ENCODE data around the gene VAPA.
"Not testable (repeated sequence)": the region's sequence is repeated elsewhere in the genome, so short reads cannot be mapped to it uniquely, and the experiment has no call there.

Gene VAPA

GRCh38 chr18:9877655-9878014, 36.2 kb upstream of the VAPA start:
- Mint-ChIP-seq H3K27me3 (peaks cover 13% of the 10 kb centered on the region), H3K4me3 (no peak overlapping the region), H3K36me3 (ENCODE audit: low read depth) (no peaks in the 10 kb centered on the region), H3K9me3 (no peaks in the 10 kb centered on the region), H3K4me1 (ENCODE audit: low read depth) (peaks cover 15% of the 10 kb centered on the region), H3K27ac (no peak overlapping the region)
- no peak for DNase-seq

- Mint-ChIP-seq H3K27me3 (peaks cover 13% of the 10 kb centered on the region), H3K9me3 (no peaks in the 10 kb centered on the region), H3K4me1 (ENCODE audit: low read depth) (peaks cover 15% of the 10 kb centered on the region), H3K27ac (no peak overlapping the region), H3K36me3 (ENCODE audit: low read depth) (no peaks in the 10 kb centered on the region), H3K4me3 (no peak overlapping the region)
- DNase-seq: no peak
These were observed 35.7 kb upstream of the VAPA start for GRCh38 chr18:9878095-9878494.

GRCh38 chr18:9878783-9879242, 35.0 kb upstream of the VAPA start:
- Mint-ChIP-seq H3K4me3 (no peak overlapping the region), H3K9me3 (no peaks in the 10 kb centered on the region), H3K36me3 (ENCODE audit: low read depth) (no peaks in the 10 kb centered on the region), H3K27me3 (peaks cover 12% of the 10 kb centered on the region), H3K27ac (no peak overlapping the region), H3K4me1 (ENCODE audit: low read depth) (peaks cover 15% of the 10 kb centered on the region)
- no peak for DNase-seq

GRCh38 chr18:9884090-9884489, 29.7 kb upstream of the VAPA start:
- H3K27me3 Mint-ChIP-seq: no peaks in the 10 kb centered on the region
- H3K4me3 Mint-ChIP-seq: no peak overlapping the region
- H3K9me3 Mint-ChIP-seq: no peaks in the 10 kb centered on the region
- no peaks in the 10 kb centered on the region for H3K36me3 Mint-ChIP-seq (ENCODE audit: low read depth)
- H3K27ac Mint-ChIP-seq: no peak overlapping the region
- no peaks in the 10 kb centered on the region for H3K4me1 Mint-ChIP-seq (ENCODE audit: low read depth)
- no peak for DNase-seq

GRCh38 chr18:9884532-9885140, 29.2 kb upstream of the VAPA start:
- H3K9me3 Mint-ChIP-seq: no peaks in the 10 kb centered on the region
- H3K27ac Mint-ChIP-seq: no peak overlapping the region
- no peak overlapping the region for H3K4me3 Mint-ChIP-seq
- no peak for DNase-seq
- H3K4me1 Mint-ChIP-seq (ENCODE audit: low read depth): no peaks in the 10 kb centered on the region
- no peaks in the 10 kb centered on the region for H3K36me3 Mint-ChIP-seq (ENCODE audit: low read depth)
- no peaks in the 10 kb centered on the region for H3K27me3 Mint-ChIP-seq

- DNase-seq: no peak
- H3K9me3 Mint-ChIP-seq: no peaks in the 10 kb centered on the region
These were observed 28.4 kb upstream of the VAPA start, which contains the start of gene TXNDC2 for GRCh38 chr18:9885170-9886004. TSS of gene TXNDC2 (plus strand) at chr18:9885973. CDS start at chr18:9886681, 708 bp downstream.

GRCh38 chr18:9886005-9886348, 27.8 kb upstream of the VAPA start:
- H3K27ac Mint-ChIP-seq: no peak overlapping the region

More at GRCh38 chr18:9885170-9886004, 28.4 kb upstream of the VAPA start, which contains the start of gene TXNDC2:
- Mint-ChIP-seq H3K36me3 (ENCODE audit: low read depth) (no peaks in the 10 kb centered on the region), H3K27ac (no peak within 1 kb of the TSS), H3K27me3 (no peaks in the 10 kb centered on the region), H3K4me1 (ENCODE audit: low read depth) (no peaks in the 10 kb centered on the region), H3K4me3 (no peak within 1 kb of the TSS)

GRCh38 chr18:9887992-9888391, 25.8 kb upstream of the VAPA start:
- no peak for DNase-seq
- Mint-ChIP-seq H3K4me1 (ENCODE audit: low read depth) (no peaks in the 10 kb centered on the region), H3K4me3 (no peak overlapping the region), H3K9me3 (no peaks in the 10 kb centered on the region), H3K27me3 (no peaks in the 10 kb centered on the region), H3K27ac (no peak overlapping the region), H3K36me3 (ENCODE audit: low read depth) (no peaks in the 10 kb centered on the region)

More at GRCh38 chr18:9886005-9886348, 27.8 kb upstream of the VAPA start:
- Mint-ChIP-seq H3K4me3 (no peak overlapping the region), H3K27me3 (no peaks in the 10 kb centered on the region), H3K4me1 (ENCODE audit: low read depth) (no peaks in the 10 kb centered on the region), H3K9me3 (no peaks in the 10 kb centered on the region), H3K36me3 (ENCODE audit: low read depth) (no peaks in the 10 kb centered on the region)
- DNase-seq: no peak

GRCh38 chr18:9890196-9890595, 23.6 kb upstream of the VAPA start:
- Mint-ChIP-seq H3K9me3 (no peaks in the 10 kb centered on the region), H3K4me1 (ENCODE audit: low read depth) (no peaks in the 10 kb centered on the region), H3K4me3 (no peak overlapping the region), H3K27me3 (no peaks in the 10 kb centered on the region), H3K36me3 (ENCODE audit: low read depth) (no peaks in the 10 kb centered on the region), H3K27ac (no peak overlapping the region)
- no peak for DNase-seq

- Mint-ChIP-seq H3K9me3 (no peaks in the 10 kb centered on the region), H3K27me3 (no peaks in the 10 kb centered on the region), H3K27ac (no peak overlapping the region), H3K36me3 (ENCODE audit: low read depth) (no peaks in the 10 kb centered on the region), H3K4me1 (ENCODE audit: low read depth) (no peaks in the 10 kb centered on the region), H3K4me3 (no peak overlapping the region)
- no peak for DNase-seq
These were observed 22.9 kb upstream of the VAPA start for GRCh38 chr18:9890957-9891356.

GRCh38 chr18:9891515-9891914, 22.3 kb upstream of the VAPA start:
- not testable (repeated sequence) for H3K27ac Mint-ChIP-seq; H3K9me3 Mint-ChIP-seq; H3K36me3 Mint-ChIP-seq (ENCODE audit: low read depth); DNase-seq; H3K4me3 Mint-ChIP-seq; H3K27me3 Mint-ChIP-seq; H3K4me1 Mint-ChIP-seq (ENCODE audit: low read depth)

- H3K27me3 Mint-ChIP-seq: no peaks in the 10 kb centered on the region
- H3K36me3 Mint-ChIP-seq (ENCODE audit: low read depth): no peaks in the 10 kb centered on the region
- H3K4me3 Mint-ChIP-seq: no peak overlapping the region
- no peak overlapping the region for H3K27ac Mint-ChIP-seq
- no peak for DNase-seq
- peaks cover 8% of the 10 kb centered on the region for H3K4me1 Mint-ChIP-seq (ENCODE audit: low read depth)
- H3K9me3 Mint-ChIP-seq: no peaks in the 10 kb centered on the region
These were observed 19.3 kb upstream of the VAPA start for GRCh38 chr18:9894454-9895068.

- Mint-ChIP-seq H3K9me3 (no peaks in the 10 kb centered on the region), H3K27me3 (no peaks in the 10 kb centered on the region), H3K4me1 (ENCODE audit: low read depth) (peaks cover 8% of the 10 kb centered on the region)
These were observed 16.7 kb upstream of the VAPA start for GRCh38 chr18:9897129-9897528.

GRCh38 chr18:9897787-9898291, 16.0 kb upstream of the VAPA start:
- not testable (repeated sequence) for H3K36me3 Mint-ChIP-seq (ENCODE audit: low read depth); H3K9me3 Mint-ChIP-seq; H3K4me3 Mint-ChIP-seq; H3K27ac Mint-ChIP-seq; H3K4me1 Mint-ChIP-seq (ENCODE audit: low read depth); DNase-seq; H3K27me3 Mint-ChIP-seq

More at GRCh38 chr18:9897129-9897528, 16.7 kb upstream of the VAPA start:
- no peak for DNase-seq
- no peak overlapping the region for H3K4me3 Mint-ChIP-seq
- H3K27ac Mint-ChIP-seq: no peak overlapping the region
- no peaks in the 10 kb centered on the region for H3K36me3 Mint-ChIP-seq (ENCODE audit: low read depth)

Measured in activated T-cell treated with anti-CD3 and anti-CD28 coated beads, Interleukin-2, amount 50 U/mL, for 24 hours (primary cell).